Heart left ventricle (tissue), 16 donors: ENCODE data around the gene SLC5A8. TPM values are rescaled to one million over a fixed set of nuclear protein-coding genes. Genes with fewer than 3 reads are reported as not detected.

Experiments used
- ATAC-seq, 4 donors: fragments of 200-7000 bp; cut with Tn5 transposase; one replicate each; pipeline ENCODE4 v1.9.1; 2020 to 2022; ENCODE audit warnings: moderate library complexity in 4 of 4, mild to moderate bottlenecking in 3 of 4, moderate number of reproducible peaks in 1 of 4
- DNase-seq, 5 donors: peaks; one replicate each; pipeline ENCODE4 v3.0.0-alpha.2; 2020
- H3K27ac ChIP-seq, 12 donors: fragments of 200-600 bp; sonication (generic) in 4 of 12; one replicate each; pipeline versions ENCODE4 v1.5.0 to v1.8.0; 2016 to 2022; ENCODE audit warnings: mild to moderate bottlenecking in 2 of 12
- H3K27me3 ChIP-seq, 9 donors: fragments of 200-600 bp; sonication (generic) in 2 of 9; one replicate each; pipeline versions ENCODE4 v1.5.1 to v1.8.0; 2016 to 2022; ENCODE audit warnings: mild to moderate bottlenecking in 3 of 9
- H3K36me3 ChIP-seq, 9 donors: fragments of 200-600 bp; sonication (generic) in 2 of 9; one replicate each; pipeline versions ENCODE4 v1.5.0 to v1.8.0; 2018 to 2022; ENCODE audit warnings: mild to moderate bottlenecking in 2 of 9
- H3K4me1 ChIP-seq, 12 donors: fragments of 200-600 bp; sonication (generic) in 4 of 12; one replicate each; pipeline versions ENCODE4 v1.5.0 to v1.8.0; 2016 to 2022; ENCODE audit warnings: mild to moderate bottlenecking in 3 of 12
- H3K4me3 ChIP-seq, 12 donors: fragments of 200-600 bp; sonication (generic) in 4 of 12; one replicate each; pipeline versions ENCODE4 v1.5.0 to v1.8.0; 2017 to 2022; ENCODE audit warnings: mild to moderate bottlenecking in 9 of 12, moderate library complexity in 4 of 12
- H3K9me3 ChIP-seq, 12 donors: fragments of 200-600 bp; sonication (generic) in 4 of 12; one replicate each; pipeline versions ENCODE4 v1.5.0 to v1.8.0; 2016 to 2022; ENCODE audit warnings: mild to moderate bottlenecking in 1 of 12
- POLR2A ChIP-seq, 2 donors: fragments of 450-650 bp; IDR thresholded peaks; one replicate each; pipeline ENCODE4 v1.6.1; 2017; ENCODE audit warnings: antibody characterized with exemption in 2 of 2, mild to moderate bottlenecking in 2 of 2, moderate library complexity in 2 of 2
- WGBS, 4 donors: extraction: QIAGEN DNeasy Blood & Tissue Kit in 2 of 4; methylation state at CpG; one replicate each; pipeline versions ENCODE4 v1.1.5 to v1.1.7; 2013 to 2018; 5-methylcytosine and 5-hydroxymethylcytosine counted together
- intact Hi-C, 10 donors: fragments of 100-400 bp; cut with DNase I; formaldehyde crosslinking; loops; one replicate each; pipeline versions ENCODE4 v1.11.1 to v1.14.2; 2022
- long read RNA-seq, 3 donors: library from polyadenylated mRNA; unstranded; transcript quantifications; one replicate each; pipeline ENCODE4 v2.0.0, GENCODE V29; 2020 to 2021
- polyA plus RNA-seq, 2 donors: library from polyadenylated mRNA; stranded (reverse); fragments of 200-250 nt; gene quantifications; one replicate each; pipeline ENCODE4 v1.2.3, GENCODE V29; 2013
- total RNA-seq, 9 donors: library from RNA; depleted of rRNA in 2 of 9; stranded (reverse); fragments of >200 nt in 2 of 9; fragmentation: NEBNext Ultra II Directional in 3 of 9; extraction: Animal tissue kit (Norgen Biotek cat#: 25700) in 3 of 9; gene quantifications; one replicate each; pipeline versions ENCODE4 v1.1.0 to v1.2.4, GENCODE V29; 2016 to 2023
- TF ChIP-seq, protein P1 (sequence below), 12 donors: fragments of 200-600 bp; sonication (generic) in 4 of 12; IDR thresholded peaks; one replicate each; pipeline versions ENCODE4 v1.5.0 to v1.8.0; 2018 to 2022; ENCODE audit warnings: antibody characterized with exemption in 12 of 12, mild to moderate bottlenecking in 5 of 12
- donor health status: ischemic (EF 13 %, LVEDD 7.1; RV severe dilation, severe dysfunction).
- donor health status: healthy with polysubstance abuse.
- donor health status: DM: no; HTN: yes; CAD: no.
- donor health status: DM: no; HTN: no; CAD: no.
- donor health status: ischemic (EF 25% LVEDD 6.9; RV normal size, moderate dysfunction).
- donor health status: ischemic (EF 25% LVEDD 5.7; RV mildly dilated, moderate dysfunction).
- donor health status: healthy.
- donor health status: DM: yes; HTN: yes; CAD: no.
- donor health status: ischemic (EF 35%, LVEDD 5.7; RV mildly dilated, moderate dysfunction).
- donor health status: nonischemic (EF 11% LVEDD 7.7; RV severe dilation, severe dysfunction).
- donor health status: DM: yes; HTN: yes; CAD: no.
- donor health status: PGD.
- donor health status: ischemic (EF 29% LVEDD 5.4; RV normal size, mild dysfunction).
- donor health status: nonischemic (EF 23%, LVEDD 6.1; RV moderate dilation, normal function).

The SLC5A8 gene, protein sequence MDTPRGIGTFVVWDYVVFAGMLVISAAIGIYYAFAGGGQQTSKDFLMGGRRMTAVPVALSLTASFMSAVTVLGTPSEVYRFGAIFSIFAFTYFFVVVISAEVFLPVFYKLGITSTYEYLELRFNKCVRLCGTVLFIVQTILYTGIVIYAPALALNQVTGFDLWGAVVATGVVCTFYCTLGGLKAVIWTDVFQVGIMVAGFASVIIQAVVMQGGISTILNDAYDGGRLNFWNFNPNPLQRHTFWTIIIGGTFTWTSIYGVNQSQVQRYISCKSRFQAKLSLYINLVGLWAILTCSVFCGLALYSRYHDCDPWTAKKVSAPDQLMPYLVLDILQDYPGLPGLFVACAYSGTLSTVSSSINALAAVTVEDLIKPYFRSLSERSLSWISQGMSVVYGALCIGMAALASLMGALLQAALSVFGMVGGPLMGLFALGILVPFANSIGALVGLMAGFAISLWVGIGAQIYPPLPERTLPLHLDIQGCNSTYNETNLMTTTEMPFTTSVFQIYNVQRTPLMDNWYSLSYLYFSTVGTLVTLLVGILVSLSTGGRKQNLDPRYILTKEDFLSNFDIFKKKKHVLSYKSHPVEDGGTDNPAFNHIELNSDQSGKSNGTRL
- total RNA-seq, result not detected
- not detected for polyA plus RNA-seq
- long read RNA-seq, donor 1, result 0 reads
- long read RNA-seq, donor 2, result 0 reads
- long read RNA-seq, donor 3, result 0 reads

DNA sequence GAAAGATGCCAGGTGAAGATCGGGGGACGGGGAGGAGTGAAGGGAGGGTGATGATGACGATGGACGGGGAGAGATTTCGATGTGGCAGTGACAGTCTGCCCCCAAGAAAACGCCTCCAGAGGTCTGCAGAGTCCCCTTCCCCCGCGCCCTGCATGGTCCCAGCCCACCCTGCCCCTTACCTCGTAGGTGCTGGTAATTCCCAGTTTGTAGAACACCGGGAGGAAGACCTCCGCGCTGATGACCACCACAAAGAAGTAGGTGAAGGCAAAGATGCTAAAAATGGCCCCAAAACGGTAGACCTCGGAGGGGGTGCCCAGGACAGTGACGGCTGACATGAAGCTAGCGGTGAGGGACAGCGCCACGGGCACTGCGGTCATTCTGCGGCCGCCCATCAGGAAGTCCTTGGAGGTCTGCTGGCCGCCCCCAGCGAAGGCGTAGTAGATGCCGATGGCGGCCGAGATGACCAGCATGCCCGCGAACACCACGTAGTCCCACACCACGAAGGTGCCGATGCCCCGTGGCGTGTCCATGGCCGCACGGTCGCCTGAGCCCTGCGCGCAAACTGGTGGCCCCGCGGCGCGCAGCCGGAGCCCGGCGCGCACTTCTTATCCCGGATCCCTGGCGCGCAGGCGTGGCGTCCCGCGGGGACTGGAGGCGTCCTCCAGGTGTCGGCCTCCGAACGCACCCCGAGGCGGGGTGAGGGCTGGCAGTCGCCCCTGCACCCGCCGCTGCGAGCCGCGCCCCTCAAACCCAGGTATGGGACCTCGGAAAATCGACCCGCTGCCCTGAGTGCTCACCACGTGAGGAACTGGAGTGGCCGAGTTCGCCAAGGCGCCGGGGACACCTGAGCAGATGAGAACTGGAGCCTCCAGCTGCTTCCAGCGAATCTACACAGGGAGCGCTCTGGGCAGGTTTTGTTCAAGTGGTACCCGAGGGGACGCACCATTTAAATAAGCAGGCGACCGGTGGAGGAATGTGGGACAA is at the start of gene SLC5A8:
SLC5A8 (minus strand) TSS at position 920 of the 984 bp plus-strand sequence; CDS start at position 530, 390 bp downstream.
- peak within 1 kb of the TSS in 1 of 12 donors; percentile 11 for H3K4me3 ChIP-seq
- DNase-seq (peak in 1 of 5 donors; percentile 54), ATAC-seq (peak in 1 of 4 donors; percentile 18)
- no peak for TF ChIP-seq POLR2A (IDR thresholded peaks at IDR 0.05)
- TF ChIP-seq, protein P1, sequence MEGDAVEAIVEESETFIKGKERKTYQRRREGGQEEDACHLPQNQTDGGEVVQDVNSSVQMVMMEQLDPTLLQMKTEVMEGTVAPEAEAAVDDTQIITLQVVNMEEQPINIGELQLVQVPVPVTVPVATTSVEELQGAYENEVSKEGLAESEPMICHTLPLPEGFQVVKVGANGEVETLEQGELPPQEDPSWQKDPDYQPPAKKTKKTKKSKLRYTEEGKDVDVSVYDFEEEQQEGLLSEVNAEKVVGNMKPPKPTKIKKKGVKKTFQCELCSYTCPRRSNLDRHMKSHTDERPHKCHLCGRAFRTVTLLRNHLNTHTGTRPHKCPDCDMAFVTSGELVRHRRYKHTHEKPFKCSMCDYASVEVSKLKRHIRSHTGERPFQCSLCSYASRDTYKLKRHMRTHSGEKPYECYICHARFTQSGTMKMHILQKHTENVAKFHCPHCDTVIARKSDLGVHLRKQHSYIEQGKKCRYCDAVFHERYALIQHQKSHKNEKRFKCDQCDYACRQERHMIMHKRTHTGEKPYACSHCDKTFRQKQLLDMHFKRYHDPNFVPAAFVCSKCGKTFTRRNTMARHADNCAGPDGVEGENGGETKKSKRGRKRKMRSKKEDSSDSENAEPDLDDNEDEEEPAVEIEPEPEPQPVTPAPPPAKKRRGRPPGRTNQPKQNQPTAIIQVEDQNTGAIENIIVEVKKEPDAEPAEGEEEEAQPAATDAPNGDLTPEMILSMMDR (IDR thresholded peaks at IDR 0.05), result no peak
- 6 to 23% (median 7%) methylated on average over 24 to 80 of the region's 80 CpGs for WGBS, 4 donors
- peaks cover 0 to 7% (median 0%) of the 10 kb centered on the region in 12 donors for H3K4me1 ChIP-seq
- H3K36me3 ChIP-seq, result no peaks in the 10 kb centered on the region
- intact Hi-C loops, result no loop called here
- H3K27me3 ChIP-seq, result peaks cover 5 to 39% (median 21%) of the 10 kb centered on the region in 9 donors
- peaks cover 0 to 3% (median 0%) of the 10 kb centered on the region in 12 donors for H3K9me3 ChIP-seq
- H3K27ac ChIP-seq, result no peak within 1 kb of the TSS

DNA sequence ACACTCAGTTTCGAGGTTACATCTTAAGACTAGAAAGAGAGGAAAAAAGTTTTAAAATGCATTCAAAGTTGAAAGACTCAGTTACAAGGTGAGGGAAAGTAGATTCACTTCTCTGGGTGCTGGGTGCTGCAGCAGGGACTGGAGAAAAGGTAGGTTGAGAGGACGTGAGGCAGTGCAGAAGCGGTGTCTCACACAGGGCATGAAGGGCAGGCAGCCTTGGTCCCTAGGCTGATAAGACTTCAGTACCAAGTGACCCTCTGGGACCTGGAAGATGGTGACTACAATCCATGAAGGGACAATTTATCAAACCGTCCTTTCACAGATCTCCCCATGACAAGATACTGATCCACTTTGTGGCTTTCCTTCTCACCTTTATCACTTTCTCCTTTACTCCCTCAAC is 47.3 kb upstream of the SLC5A8 start:
- H3K27ac ChIP-seq, result no peak overlapping the region
- DNase-seq, result no peak
- H3K27me3 ChIP-seq, result peaks cover 0 to 5% (median 0%) of the 10 kb centered on the region in 9 donors
- no peaks in the 10 kb centered on the region for H3K4me1 ChIP-seq
- ATAC-seq, result no peak
- 70 to 78% (median 75%) methylated on average over 4 of the region's 4 CpGs for WGBS, 4 donors
- intact Hi-C loops, result no loop called here
- H3K4me3 ChIP-seq, result no peak overlapping the region
- peaks cover 0 to 4% (median 0%) of the 10 kb centered on the region in 12 donors for H3K9me3 ChIP-seq
- no peaks in the 10 kb centered on the region for H3K36me3 ChIP-seq
- TF ChIP-seq, protein P1 (IDR thresholded peaks at IDR 0.05), result no peak
- no peak for TF ChIP-seq POLR2A (IDR thresholded peaks at IDR 0.05)

DNA sequence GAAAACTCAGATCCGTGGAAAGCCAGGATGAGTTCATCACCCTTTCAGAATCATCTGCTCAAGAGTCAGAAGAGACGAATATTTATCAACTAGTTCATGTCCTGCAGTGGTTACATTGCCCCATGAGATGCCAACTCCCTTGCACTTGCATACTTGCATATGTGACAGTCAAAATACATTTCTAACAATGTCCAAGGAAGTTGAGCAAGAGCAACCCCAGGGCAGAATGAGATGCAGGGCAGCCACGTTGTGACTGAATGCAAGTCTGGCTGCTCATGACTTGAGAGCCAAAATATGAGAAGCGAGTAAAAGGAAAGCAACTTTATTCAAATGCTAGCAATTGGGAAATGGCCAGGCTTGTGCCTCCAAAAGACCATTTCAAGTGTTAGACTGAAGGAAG is 46.2 kb upstream of the SLC5A8 start:
- Histone ChIP-seq H3K4me1 (no peaks in the 10 kb centered on the region), H3K4me3 (no peak overlapping the region), H3K36me3 (no peaks in the 10 kb centered on the region), H3K27me3 (peaks cover 0 to 5% (median 0%) of the 10 kb centered on the region in 9 donors), H3K27ac (no peak overlapping the region), H3K9me3 (peaks cover 0 to 4% (median 0%) of the 10 kb centered on the region in 12 donors)
- 57 to 72% (median 63%) methylated on average over 4 of the region's 4 CpGs for WGBS, 4 donors
- intact Hi-C loops, result no loop called here
- TF ChIP-seq, protein P1 (IDR thresholded peaks at IDR 0.05), result no peak
- no peak for TF ChIP-seq POLR2A (IDR thresholded peaks at IDR 0.05)
- ATAC-seq (no peak), DNase-seq (no peak)
